Neuronal stem cell (in vitro differentiated cells): ENCODE data around the gene THBS2.

Experiments used
- DNase-seq: peaks from one replicate; pipeline ENCODE4 v3.0.0-alpha.2; 2013; ENCODE audit warnings: low spot score
- H2AFZ ChIP-seq: one replicate; pipeline ENCODE4 v1.6.1; 2013; ENCODE audit warnings: mild to moderate bottlenecking, low read length, inconsistent platforms
- H2AK5ac ChIP-seq: 2 replicates; pipeline ENCODE4 v1.6.1; 2013; ENCODE audit warnings: low read depth, mild to moderate bottlenecking, inconsistent platforms, low read length, moderate library complexity, mixed read lengths
- H2BK120ac ChIP-seq: 2 replicates; pipeline ENCODE4 v1.6.1; 2013; ENCODE audit warnings: low read depth, mild to moderate bottlenecking, inconsistent platforms, low read length, moderate library complexity, mixed read lengths
- H2BK12ac ChIP-seq: one replicate; pipeline ENCODE4 v1.6.1; 2013; ENCODE audit warnings: low read length, inconsistent platforms
- H2BK15ac ChIP-seq: 2 replicates; pipeline ENCODE4 v1.6.1; 2013; ENCODE audit warnings: mild to moderate bottlenecking, low read length, inconsistent platforms, mixed read lengths
- H2BK5ac ChIP-seq: one replicate; pipeline ENCODE4 v1.6.1; 2013; ENCODE audit warnings: inconsistent platforms, mild to moderate bottlenecking, low read length, moderate library complexity
- H3K14ac ChIP-seq: one replicate; pipeline ENCODE4 v1.6.1; 2013; ENCODE audit warnings: low read length, inconsistent platforms
- H3K18ac ChIP-seq: 2 replicates; pipeline ENCODE4 v1.6.1; 2013; ENCODE audit warnings: low read length, inconsistent platforms
- H3K23ac ChIP-seq: 2 replicates; pipeline ENCODE4 v1.6.1; 2013; ENCODE audit warnings: low read depth, mild to moderate bottlenecking, mixed read lengths, low read length, inconsistent platforms; ENCODE audit not compliant: poor library complexity
- H3K27ac ChIP-seq: replicated peaks from 3 replicates; pipeline ENCODE4 v1.5.1; 2013; ENCODE audit warnings: low read length, inconsistent platforms
- H3K27me3 ChIP-seq, 3 experiments: 2 replicates each; pipeline ENCODE4 v1.6.1; 2013; ENCODE audit warnings: low read length in 3 of 3, mild to moderate bottlenecking in 2 of 3, inconsistent platforms in 1 of 3, low read depth in 1 of 3, mixed read lengths in 1 of 3, moderate library complexity in 1 of 3; ENCODE audit not compliant: control insufficient read depth in 3 of 3, insufficient read depth in 3 of 3
- H3K36me3 ChIP-seq, 2 donors: replicated peaks in 1 of 2; 2 replicates each; pipeline ENCODE4 v1.6.1; 2013; ENCODE audit warnings: low read length in 2 of 2; ENCODE audit not compliant: control insufficient read depth in 2 of 2, insufficient read depth in 2 of 2
- H3K4ac ChIP-seq: 2 replicates; pipeline ENCODE4 v1.6.1; 2013; ENCODE audit warnings: inconsistent platforms, mild to moderate bottlenecking, low read length, moderate library complexity
- H3K4me1 ChIP-seq, 2 donors: 1 replicate in 1 of 2; 2 replicates in 1 of 2; pipeline ENCODE4 v1.6.1; 2013; ENCODE audit warnings: low read length in 2 of 2, low read depth in 1 of 2; ENCODE audit not compliant: control insufficient read depth in 2 of 2, insufficient read depth in 1 of 2
- H3K4me2 ChIP-seq: one replicate; pipeline ENCODE4 v1.6.1; 2013; ENCODE audit warnings: mild to moderate bottlenecking, low read length, inconsistent platforms; ENCODE audit not compliant: insufficient read depth, poor library complexity, severe bottlenecking
- H3K4me3 ChIP-seq, 2 donors: 2 replicates each; pipeline ENCODE4 v1.5.1; 2013; ENCODE audit warnings: low read length in 2 of 2, mild to moderate bottlenecking in 2 of 2, inconsistent platforms in 1 of 2, moderate library complexity in 1 of 2
- H3K79me1 ChIP-seq: one replicate; pipeline ENCODE4 v1.6.1; 2013; ENCODE audit warnings: low read depth, mild to moderate bottlenecking, inconsistent platforms, low read length, moderate library complexity
- H3K9ac ChIP-seq: one replicate; pipeline ENCODE4 v1.6.1; 2013; ENCODE audit warnings: mild to moderate bottlenecking, low read depth, low read length, inconsistent platforms; ENCODE audit not compliant: poor library complexity
- H3K9me3 ChIP-seq, 2 donors: replicated peaks in 1 of 2; 2 replicates each; pipeline versions ENCODE3 to v1.6.1; 2013; ENCODE audit warnings: low read length in 2 of 2, mild to moderate bottlenecking in 2 of 2, inconsistent platforms in 1 of 2, low read depth in 1 of 2, mixed read lengths in 1 of 2, moderate library complexity in 1 of 2; ENCODE audit not compliant: control insufficient read depth in 2 of 2, insufficient read depth in 1 of 2
- H4K8ac ChIP-seq: one replicate; pipeline ENCODE4 v1.6.1; 2013; ENCODE audit warnings: low read depth, mild to moderate bottlenecking, inconsistent platforms, low read length, moderate library complexity
- H4K91ac ChIP-seq: one replicate; pipeline ENCODE4 v1.6.1; 2013; ENCODE audit warnings: low read length, low read depth, mild to moderate bottlenecking, inconsistent platforms; ENCODE audit not compliant: poor library complexity
- WGBS, 2 donors: extraction: QIAGEN DNeasy Blood & Tissue Kit; methylation state at CpG; one replicate each; pipeline ENCODE4 v1.1.7; 2013; ENCODE audit warnings: missing lambda C conversion rate in 2 of 2, mixed read lengths in 1 of 2; ENCODE audit not compliant: insufficient read length in 2 of 2, insufficient replicate concordance in 1 of 2; ENCODE audit errors: extremely low coverage in 2 of 2; 5-methylcytosine and 5-hydroxymethylcytosine counted together

Gene THBS2

GRCh38 chr6:169285165-169285564 is 31.5 kb upstream of the THBS2 start:
- H3K27ac ChIP-seq = no peak overlapping the region
- no peak overlapping the region for H3K14ac ChIP-seq
- H3K23ac ChIP-seq = no peak overlapping the region
- no peak overlapping the region for H2BK120ac ChIP-seq
- DNase-seq = no peak
- no peaks in the 10 kb centered on the region for H3K27me3 ChIP-seq
- no peak overlapping the region for H3K4ac ChIP-seq
- H4K8ac ChIP-seq = no peak overlapping the region
- no peak overlapping the region for H3K18ac ChIP-seq
- no peak overlapping the region for H3K4me2 ChIP-seq
- no peak overlapping the region for H2BK15ac ChIP-seq
- H2AK5ac ChIP-seq = no peak overlapping the region
- H3K4me1 ChIP-seq = no peaks in the 10 kb centered on the region
- H3K4me3 ChIP-seq = no peak overlapping the region
- peaks cover 0 to 2% of the 10 kb centered on the region in 2 donors for H3K9me3 ChIP-seq
- no peak overlapping the region for H3K9ac ChIP-seq
- no peak overlapping the region for H4K91ac ChIP-seq
- WGBS, 2 donors = no CpG with 5 or more reads among the region's 3 CpGs
- no peaks in the 10 kb centered on the region for H3K79me1 ChIP-seq
- H3K36me3 ChIP-seq = no peaks in the 10 kb centered on the region
- no peak overlapping the region for H2AFZ ChIP-seq
- no peak overlapping the region for H2BK5ac ChIP-seq
- no peak overlapping the region for H2BK12ac ChIP-seq

- H3K4me1 ChIP-seq = no peaks in the 10 kb centered on the region
- H2AK5ac ChIP-seq = no peak overlapping the region
- no peak overlapping the region for H4K91ac ChIP-seq
- no peak overlapping the region for H2BK5ac ChIP-seq
- no peak overlapping the region for H3K9ac ChIP-seq
- H3K18ac ChIP-seq = no peak overlapping the region
- no peak overlapping the region for H2BK120ac ChIP-seq
- no peak overlapping the region for H3K4ac ChIP-seq
- no peak overlapping the region for H3K23ac ChIP-seq
- H3K79me1 ChIP-seq = no peaks in the 10 kb centered on the region
- no peak overlapping the region for H3K4me2 ChIP-seq
- H4K8ac ChIP-seq = no peak overlapping the region
- no peak overlapping the region for H2AFZ ChIP-seq
- no peak overlapping the region for H2BK12ac ChIP-seq
- H3K14ac ChIP-seq = no peak overlapping the region
- no peak for DNase-seq
- H3K4me3 ChIP-seq = no peak overlapping the region
- no peaks in the 10 kb centered on the region for H3K27me3 ChIP-seq
- H3K36me3 ChIP-seq = no peaks in the 10 kb centered on the region
- no peak overlapping the region for H3K27ac ChIP-seq
- no peak overlapping the region for H2BK15ac ChIP-seq
- peaks cover 0 to 2% of the 10 kb centered on the region in 2 donors for H3K9me3 ChIP-seq
- WGBS, 2 donors = 100% methylated on average over 1 of the region's 1 CpG; no CpG with 5 or more reads in 1 of the 2 donors
Measured at GRCh38 chr6:169283924-169284323, 30.3 kb upstream of the THBS2 start.

GRCh38 chr6:169282043-169282442 is 28.4 kb upstream of the THBS2 start:
- no peak overlapping the region for H2AFZ ChIP-seq
- no peak overlapping the region for H4K91ac ChIP-seq
- H3K4ac ChIP-seq = no peak overlapping the region
- H3K4me1 ChIP-seq = no peaks in the 10 kb centered on the region
- no peak overlapping the region for H2BK5ac ChIP-seq
- H3K4me3 ChIP-seq = no peak overlapping the region
- H3K14ac ChIP-seq = no peak overlapping the region
- H2AK5ac ChIP-seq = no peak overlapping the region
- no peaks in the 10 kb centered on the region for H3K36me3 ChIP-seq
- H2BK12ac ChIP-seq = no peak overlapping the region
- H3K9ac ChIP-seq = no peak overlapping the region
- H3K27me3 ChIP-seq = no peaks in the 10 kb centered on the region
- peak overlapping the region; percentile 19 for H4K8ac ChIP-seq
- no peaks in the 10 kb centered on the region for H3K79me1 ChIP-seq
- no peak overlapping the region for H3K4me2 ChIP-seq
- H3K23ac ChIP-seq = no peak overlapping the region
- peak overlapping the region; percentile 47 for H2BK15ac ChIP-seq
- no peak for DNase-seq
- H3K27ac ChIP-seq = no peak overlapping the region
- no CpG with 5 or more reads among the region's 15 CpGs for WGBS, 2 donors
- peaks cover 0 to 2% of the 10 kb centered on the region in 2 donors for H3K9me3 ChIP-seq
- H2BK120ac ChIP-seq = no peak overlapping the region
- peak overlapping the region; percentile 19 for H3K18ac ChIP-seq

- Histone ChIP-seq H2BK120ac (no peak overlapping the region), H3K9me3 (peaks cover 0 to 2% of the 10 kb centered on the region in 2 donors), H3K36me3 (no peaks in the 10 kb centered on the region), H3K4me3 (no peak overlapping the region), H2BK15ac (no peak overlapping the region), H2AFZ (no peak overlapping the region), H3K27ac (no peak overlapping the region), H4K8ac (no peak overlapping the region), H3K23ac (no peak overlapping the region), H2BK12ac (no peak overlapping the region), H3K4me2 (no peak overlapping the region), H3K4ac (no peak overlapping the region), H3K14ac (no peak overlapping the region), H3K9ac (no peak overlapping the region), H3K79me1 (peaks cover 2% of the 10 kb centered on the region), H2BK5ac (no peak overlapping the region), H3K18ac (no peak overlapping the region), H3K27me3 (no peaks in the 10 kb centered on the region), H2AK5ac (no peak overlapping the region), H3K4me1 (no peaks in the 10 kb centered on the region), H4K91ac (no peak overlapping the region)
- no peak for DNase-seq
Measured at GRCh38 chr6:169277619-169278018, 24.0 kb upstream of the THBS2 start.
